ENCODE data around the gene PIGT.

Gene PIGT

DNA sequence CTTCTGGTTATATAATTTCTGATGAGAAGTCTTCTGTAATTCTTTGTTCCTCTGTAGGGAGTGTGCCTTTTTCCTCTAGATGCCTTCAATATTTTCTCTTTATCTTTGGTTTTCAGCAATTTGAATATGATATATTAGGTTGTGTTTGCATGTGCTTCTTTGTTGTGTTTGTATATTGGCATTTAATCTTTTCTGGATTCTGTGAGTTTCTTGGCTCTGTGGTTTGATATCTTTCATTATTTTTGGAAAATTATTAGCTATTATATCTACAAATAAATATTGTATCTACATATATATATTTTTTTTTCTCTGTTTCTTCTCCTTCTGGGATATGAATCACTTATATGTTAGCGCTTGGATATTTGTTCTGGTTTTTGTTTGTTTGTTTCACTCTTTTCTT, 16.9 kb upstream of the PIGT start:
- TF ChIP-seq, protein P1, sequence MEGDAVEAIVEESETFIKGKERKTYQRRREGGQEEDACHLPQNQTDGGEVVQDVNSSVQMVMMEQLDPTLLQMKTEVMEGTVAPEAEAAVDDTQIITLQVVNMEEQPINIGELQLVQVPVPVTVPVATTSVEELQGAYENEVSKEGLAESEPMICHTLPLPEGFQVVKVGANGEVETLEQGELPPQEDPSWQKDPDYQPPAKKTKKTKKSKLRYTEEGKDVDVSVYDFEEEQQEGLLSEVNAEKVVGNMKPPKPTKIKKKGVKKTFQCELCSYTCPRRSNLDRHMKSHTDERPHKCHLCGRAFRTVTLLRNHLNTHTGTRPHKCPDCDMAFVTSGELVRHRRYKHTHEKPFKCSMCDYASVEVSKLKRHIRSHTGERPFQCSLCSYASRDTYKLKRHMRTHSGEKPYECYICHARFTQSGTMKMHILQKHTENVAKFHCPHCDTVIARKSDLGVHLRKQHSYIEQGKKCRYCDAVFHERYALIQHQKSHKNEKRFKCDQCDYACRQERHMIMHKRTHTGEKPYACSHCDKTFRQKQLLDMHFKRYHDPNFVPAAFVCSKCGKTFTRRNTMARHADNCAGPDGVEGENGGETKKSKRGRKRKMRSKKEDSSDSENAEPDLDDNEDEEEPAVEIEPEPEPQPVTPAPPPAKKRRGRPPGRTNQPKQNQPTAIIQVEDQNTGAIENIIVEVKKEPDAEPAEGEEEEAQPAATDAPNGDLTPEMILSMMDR (IDR thresholded peaks at IDR 0.05; ENCODE audit: insufficient read depth, low read depth, low read length, missing control alignments): no peak
- H3K4me3 ChIP-seq (ENCODE audit: low read depth, low read length): no peak overlapping the region
- DNase-seq (ENCODE audit: low read depth): no peak

DNA sequence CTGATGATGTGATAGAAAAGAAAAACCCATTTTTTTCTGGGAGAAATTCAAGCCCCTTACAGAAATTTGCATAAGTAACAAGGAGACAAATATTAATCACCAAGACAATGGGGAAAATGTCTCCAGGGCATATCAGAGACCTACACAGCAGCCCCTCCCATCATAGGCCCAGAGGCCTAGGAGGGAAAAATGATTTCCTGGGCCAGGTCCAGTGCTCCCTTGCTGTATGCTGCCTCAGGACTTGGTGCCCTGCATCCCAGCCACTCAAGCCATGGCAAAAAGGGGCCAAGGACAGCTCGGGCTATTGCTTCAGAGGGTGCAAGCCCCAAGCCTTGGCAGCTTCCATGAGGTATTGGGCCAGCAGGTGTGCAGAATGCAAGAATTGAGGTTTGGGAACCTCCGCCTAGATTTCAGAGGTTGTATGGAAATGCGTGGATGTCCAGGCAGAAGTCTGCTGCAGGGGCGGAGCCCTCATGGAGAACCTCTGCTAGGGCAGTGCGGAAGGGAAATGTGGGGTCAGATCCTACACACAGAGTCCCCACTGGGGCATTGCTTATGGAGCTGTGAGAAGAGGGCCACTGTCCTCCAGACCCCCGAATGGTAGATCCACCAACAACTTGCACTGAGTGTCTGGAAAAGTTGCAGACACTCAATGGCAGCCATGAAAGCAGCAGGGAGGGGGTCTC, 15.5 kb upstream of the PIGT start:
- no peak for DNase-seq (ENCODE audit: low read depth)
- H3K4me3 ChIP-seq (ENCODE audit: low read depth, low read length): no peak overlapping the region
- TF ChIP-seq, protein P1 (IDR thresholded peaks at IDR 0.05; ENCODE audit: insufficient read depth, low read depth, low read length, missing control alignments): no peak

DNA sequence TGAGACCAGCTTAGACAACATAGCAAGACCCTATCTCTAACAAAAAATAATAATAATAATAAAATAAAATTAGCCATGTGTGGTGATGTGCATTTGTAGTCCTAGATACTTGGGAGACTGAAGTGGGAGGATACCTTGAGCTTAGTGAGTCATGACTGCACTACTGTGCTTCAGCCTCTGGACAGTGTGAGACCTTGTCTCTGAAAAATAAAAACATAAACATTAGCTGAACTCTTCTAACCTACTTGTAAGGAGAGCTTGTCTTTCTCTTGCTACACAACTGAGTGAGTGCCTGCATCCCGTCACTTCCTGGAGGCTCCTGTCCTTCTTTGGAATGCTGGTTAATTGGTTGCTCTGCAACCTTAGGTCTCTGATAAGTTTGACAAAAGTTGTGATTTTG, 13.0 kb upstream of the PIGT start:
- DNase-seq (ENCODE audit: low read depth): no peak

DNA sequence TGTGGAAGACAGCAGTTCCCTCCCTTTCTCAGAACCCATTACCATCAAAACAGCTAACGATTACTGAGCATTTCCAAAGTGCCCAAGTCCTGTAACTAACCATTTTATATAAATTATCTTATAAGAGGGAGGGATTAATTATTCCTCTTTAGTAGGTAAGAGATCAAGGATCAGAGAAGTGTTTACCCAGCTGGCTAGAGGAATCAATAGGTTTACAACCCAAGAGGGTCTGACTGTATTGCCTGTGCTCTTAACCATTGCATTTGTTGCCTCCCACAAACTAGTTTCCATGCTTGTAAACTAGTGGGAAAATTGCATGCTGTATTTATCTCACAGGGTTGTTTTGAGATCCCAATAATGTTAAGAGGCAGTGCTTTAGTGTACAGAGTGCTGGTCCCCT, 11.5 kb upstream of the PIGT start:
- H3K4me3 ChIP-seq (ENCODE audit: low read depth, low read length): no peak overlapping the region
- no peak for DNase-seq (ENCODE audit: low read depth)

More for the DNA sequence above, 13.0 kb upstream of the PIGT start:
- no peak overlapping the region for H3K4me3 ChIP-seq (ENCODE audit: low read depth, low read length)
- TF ChIP-seq, protein P1 (IDR thresholded peaks at IDR 0.05; ENCODE audit: insufficient read depth, low read depth, low read length, missing control alignments): no peak

DNA sequence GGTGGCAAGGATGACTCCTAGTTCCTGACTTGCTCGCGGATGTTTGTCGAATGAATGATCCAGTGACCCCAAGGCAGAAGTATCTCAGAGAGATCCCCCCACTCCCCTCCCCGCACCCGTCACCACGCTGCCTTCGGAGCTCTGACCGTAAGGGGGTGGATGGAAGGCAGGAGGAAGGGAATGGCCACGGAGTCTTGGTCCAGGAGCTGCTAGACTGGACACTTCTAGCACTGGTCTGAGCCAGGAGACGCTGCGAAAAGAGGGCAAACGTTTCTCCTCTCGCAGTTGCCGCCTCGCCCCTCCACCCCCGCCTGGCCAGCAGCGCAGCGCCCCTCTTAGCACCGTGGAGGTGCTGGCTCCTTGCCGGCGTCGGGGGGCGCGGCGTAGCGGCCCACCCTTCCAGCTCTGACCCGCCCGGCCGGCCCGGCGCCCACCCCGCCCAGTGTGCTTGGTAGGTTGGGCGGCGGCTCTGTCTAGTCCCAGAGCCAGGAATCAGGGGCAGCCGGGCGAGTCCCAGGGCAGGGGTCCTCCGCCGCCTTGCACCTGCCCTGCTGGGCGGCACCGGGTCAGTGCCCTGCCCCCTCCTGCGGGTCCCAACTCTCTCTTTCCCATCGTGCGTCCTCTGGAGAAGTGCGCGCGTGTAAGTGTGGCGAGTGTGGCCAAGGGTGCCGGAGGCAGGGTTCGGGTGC, 10.2 kb upstream of the PIGT start:
- H3K4me3 ChIP-seq (ENCODE audit: low read depth, low read length): no peak overlapping the region; the same call in 1 of the 2 replicates
- no peak for DNase-seq (ENCODE audit: low read depth)
- TF ChIP-seq, protein P1 (IDR thresholded peaks at IDR 0.05; ENCODE audit: insufficient read depth, low read depth, low read length, missing control alignments): no peak

More for the DNA sequence above, 11.5 kb upstream of the PIGT start:
- TF ChIP-seq, protein P1 (IDR thresholded peaks at IDR 0.05; ENCODE audit: insufficient read depth, low read depth, low read length, missing control alignments): no peak

DNA sequence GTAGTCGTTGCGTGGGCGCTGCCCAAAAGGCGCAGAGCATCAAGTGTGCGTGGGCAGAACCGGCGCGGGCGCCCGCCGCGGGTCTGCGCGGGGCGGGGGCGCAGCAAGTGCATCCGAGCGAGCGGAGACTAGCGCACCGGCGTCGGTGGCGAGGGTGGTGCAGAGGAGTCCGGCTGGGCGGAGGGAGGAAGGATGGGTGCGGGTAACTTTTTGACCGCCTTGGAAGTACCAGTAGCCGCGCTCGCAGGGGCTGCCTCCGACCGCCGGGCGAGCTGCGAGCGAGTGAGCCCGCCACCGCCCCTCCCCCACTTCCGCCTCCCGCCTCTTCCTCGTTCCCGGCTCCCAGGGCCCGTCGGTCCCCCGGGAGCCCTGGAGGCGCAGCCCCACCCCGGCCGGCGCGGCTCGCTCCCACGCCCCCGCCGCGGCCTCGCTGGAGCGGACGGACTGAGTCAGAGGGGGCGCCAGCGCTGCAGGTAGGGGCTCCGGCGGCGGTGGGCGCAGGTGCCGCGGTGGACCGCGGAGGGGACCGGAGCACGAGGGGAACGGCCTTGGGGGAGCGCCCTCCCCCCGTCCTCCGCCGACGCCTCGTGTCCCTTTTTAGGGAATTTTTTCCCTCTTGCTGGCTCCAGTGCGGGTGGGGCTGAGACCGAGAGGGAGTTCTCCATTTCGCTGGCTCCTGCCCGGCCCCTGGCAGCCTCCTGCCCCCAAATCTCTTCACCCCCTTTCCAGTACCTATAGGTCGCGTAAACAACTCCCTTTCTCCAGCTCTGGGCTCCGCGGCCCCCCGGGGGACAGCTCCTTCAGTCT, 9.5 kb upstream of the PIGT start:
- no peak overlapping the region; the same call in 1 of the 2 replicates for H3K4me3 ChIP-seq (ENCODE audit: low read depth, low read length)
- TF ChIP-seq, protein P1 (IDR thresholded peaks at IDR 0.05; ENCODE audit: insufficient read depth, low read depth, low read length, missing control alignments): no peak
- DNase-seq (ENCODE audit: low read depth): no peak
